Measurements from ENCODE around the gene KRTAP12-1. TPM values are rescaled to one million over a fixed set of nuclear protein-coding genes. Genes with fewer than 3 reads are reported as not detected.

Gene KRTAP12-1
- total and polyA plus RNA-seq, 2 of the 8 experiments (the other 6 are each of a cell fraction or from before 2014, with no cell fraction given) = 0.50 to 0.73 TPM

- TF ChIP-seq TCF12 (IDR thresholded peaks at IDR 0.05; ENCODE audit: low read depth, low read length) (no peak), SP1 (IDR thresholded peaks at IDR 0.05; ENCODE audit: low read depth, low read length) (no peak), TBP (IDR thresholded peaks at IDR 0.05; ENCODE audit: low read depth, low read length) (no peak), HDAC2 (IDR thresholded peaks at IDR 0.05; ENCODE audit: borderline replicate concordance in 1 of 2, low read depth in 2 of 2, low read length in 2 of 2) (no peak)
These were observed 12.8 kb upstream of the KRTAP12-1 start (continued) for GRCh38 chr21:44694776-44695175.

Data from H1 (cell line).